Ovary (tissue), 9 donors: ENCODE data around the gene SRD5A3. TPM values are rescaled to one million over a fixed set of nuclear protein-coding genes. Genes with fewer than 3 reads are reported as not detected.

Experiments used
- DNase-seq, 5 donors: peaks; one replicate each; pipeline ENCODE4 v3.0.0-alpha.2; 2019 to 2020
- H3K27ac ChIP-seq, 2 donors: fragments of 200-600 bp; one replicate each; pipeline versions ENCODE4 v1.5.1 to v1.8.0; 2019 to 2022
- H3K27me3 ChIP-seq: fragments of 200-600 bp; one replicate; pipeline ENCODE4 v1.8.0; 2022
- H3K36me3 ChIP-seq: fragments of 200-600 bp; sonication (generic); one replicate; pipeline ENCODE4 v1.5.1; 2019
- H3K4me1 ChIP-seq: one replicate; pipeline ENCODE4 v1.8.1; 2013; ENCODE audit warnings: mild to moderate bottlenecking, moderate library complexity; ENCODE audit not compliant: insufficient read depth
- H3K4me3 ChIP-seq: fragments of 200-600 bp; sonication (generic); one replicate; pipeline ENCODE4 v1.5.1; 2017
- H3K9me3 ChIP-seq, 2 donors: fragments of 200-600 bp in 1 of 2; sonication (generic) in 1 of 2; one replicate each; pipeline versions ENCODE4 v1.5.1 to v1.8.1; 2013 to 2019; ENCODE audit warnings: mild to moderate bottlenecking in 1 of 2, moderate library complexity in 1 of 2
- CTCF ChIP-seq, 3 donors: fragments of 450-650 bp in 2 of 3; fragments of 200-600 bp in 1 of 3; IDR thresholded peaks; one replicate each; pipeline versions ENCODE4 v1.5.1 to v1.8.0; 2016 to 2022; ENCODE audit warnings: antibody characterized with exemption in 3 of 3, mild to moderate bottlenecking in 1 of 3
- EP300 ChIP-seq: sonication (generic); formaldehyde crosslinking; IDR thresholded peaks from one replicate; pipeline ENCODE4 v1.6.1; 2017; ENCODE audit warnings: antibody characterized with exemption
- POLR2A ChIP-seq: fragments of 450-650 bp; IDR thresholded peaks from one replicate; pipeline ENCODE4 v1.6.1; 2017; ENCODE audit warnings: antibody characterized with exemption, mild to moderate bottlenecking, moderate library complexity
- WGBS, 3 donors: extraction: QIAGEN DNeasy Blood & Tissue Kit in 1 of 3; methylation state at CpG; one replicate each; pipeline versions ENCODE4 v1.1.5 to v1.1.7; 2013 to 2017; 5-methylcytosine and 5-hydroxymethylcytosine counted together
- intact Hi-C, 4 donors: fragments of 100-400 bp; cut with DNase I; formaldehyde crosslinking; loops; one replicate each; pipeline versions ENCODE4 v1.11.0 to v1.15.1; 2022 to 2023
- polyA plus RNA-seq, 2 donors: library from polyadenylated mRNA; stranded (reverse); fragments of 200-250 nt in 1 of 2; fragments of 350-450 nt in 1 of 2; fragmentation: Illumina TruSeq in 1 of 2; extraction: RNeasy Lipid Tissue Mini Kit (QIAGEN cat#74804) in 1 of 2; gene quantifications; one replicate each; pipeline ENCODE4 v1.2.3, GENCODE V29; 2013 to 2014
- total RNA-seq, 7 donors: library from RNA; depleted of rRNA in 2 of 7; stranded (reverse); fragments of >200 nt in 2 of 7; fragmentation: NEBNext Ultra II Directional in 3 of 7; extraction: Animal tissue kit (Norgen Biotek cat#: 25700) in 3 of 7; gene quantifications; one replicate each; pipeline versions ENCODE4 v1.1.0 to v1.2.4, GENCODE V29; 2016 to 2023
- donor health status: DM: no; HTN: no; CAD: no; lungs with moderate emphysema.
- donor health status: DM: no; HTN: no; CAD: no.
- donor health status: Bipolar disorder and iron deficiency.
- donor health status: DM: yes; HTN: yes; CAD: no.
- donor health status: DM: no; HTN: no; CAD: no.
- donor health status: DM: yes; HTN: yes; CAD: no.

The SRD5A3 gene
- total and polyA plus RNA-seq, 9 donors = 1.2 to 12.3 (median 2.9) TPM

GRCh38 chr4:55397520-55398321 is 51.7 kb downstream of the SRD5A3 start:
- intact Hi-C loops = loop anchor here in 1 of 4 donors (2.0 to 5.0 kb wide), 2 partner anchors 50 to 149 kb away; partner anchors contain the start of genes CLOCK and SRD5A3
- H3K4me1 ChIP-seq = peaks cover 5% of the 10 kb centered on the region
- peak overlapping the region; percentile 85 for H3K4me3 ChIP-seq
- no peaks in the 10 kb centered on the region for H3K9me3 ChIP-seq
- peak overlapping the region; percentile 58 to 95 for H3K27ac ChIP-seq
- no peak for DNase-seq
- H3K36me3 ChIP-seq = no peaks in the 10 kb centered on the region
- 16 to 26% (median 23%) methylated on average over 15 of the region's 15 CpGs for WGBS, 3 donors
- TF ChIP-seq POLR2A (no peak), EP300 (peak; percentile 24)
- H3K27me3 ChIP-seq = no peaks in the 10 kb centered on the region

- TF ChIP-seq POLR2A (no peak), CTCF (IDR thresholded peaks at IDR 0.05) (no peak), EP300 (no peak)
Measured at GRCh38 chr4:55398461-55398860, 52.4 kb downstream of the SRD5A3 start.

GRCh38 chr4:55398966-55399365 is 52.9 kb downstream of the SRD5A3 start:
- no peak for DNase-seq
- WGBS, 3 donors = 42 to 48% (median 46%) methylated on average over 3 of the region's 3 CpGs
- Histone ChIP-seq H3K27ac (no peak overlapping the region), H3K4me3 (no peak overlapping the region), H3K4me1 (peaks cover 5% of the 10 kb centered on the region), H3K27me3 (no peaks in the 10 kb centered on the region), H3K9me3 (no peaks in the 10 kb centered on the region), H3K36me3 (no peaks in the 10 kb centered on the region)
- intact Hi-C loops = loop anchor here in 1 of 4 donors (5.0 kb wide), 1 partner anchor 52 kb away; the partner anchor contains the start of gene SRD5A3
- TF ChIP-seq POLR2A = no peak
- TF ChIP-seq CTCF (IDR thresholded peaks at IDR 0.05) = no peak
- TF ChIP-seq EP300 = no peak

More at GRCh38 chr4:55398461-55398860, 52.4 kb downstream of the SRD5A3 start:
- H3K27ac ChIP-seq = peak overlapping the region in 1 of 2 donors; percentile 95
- no peaks in the 10 kb centered on the region for H3K9me3 ChIP-seq
- intact Hi-C loops = loop anchor here in 1 of 4 donors (5.0 kb wide), 1 partner anchor 51 kb away; the partner anchor contains the start of gene SRD5A3
- DNase-seq = no peak
- WGBS, 3 donors = 8 to 28% (median 27%) methylated on average over 1 of the region's 1 CpG
- peak overlapping the region; percentile 85 for H3K4me3 ChIP-seq
- no peaks in the 10 kb centered on the region for H3K36me3 ChIP-seq
- peaks cover 5% of the 10 kb centered on the region for H3K4me1 ChIP-seq
- no peaks in the 10 kb centered on the region for H3K27me3 ChIP-seq

- TF ChIP-seq POLR2A (no peak), EP300 (no peak), CTCF (IDR thresholded peaks at IDR 0.05) (no peak)
- intact Hi-C loops = loop anchor here in 1 of 4 donors (5.0 kb wide), 1 partner anchor 52 kb away; the partner anchor contains the start of gene SRD5A3
- H3K27ac ChIP-seq = no peak overlapping the region
Measured at GRCh38 chr4:55399581-55399980, 53.5 kb downstream of the SRD5A3 start.

GRCh38 chr4:55405073-55405472 is 59.0 kb downstream of the SRD5A3 start:
- no peaks in the 10 kb centered on the region for H3K36me3 ChIP-seq
- H3K9me3 ChIP-seq = no peaks in the 10 kb centered on the region
- H3K27me3 ChIP-seq = no peaks in the 10 kb centered on the region
- DNase-seq = no peak
- H3K4me3 ChIP-seq = no peak overlapping the region
- TF ChIP-seq EP300 = no peak
- TF ChIP-seq CTCF (IDR thresholded peaks at IDR 0.05) = no peak
- no peak for TF ChIP-seq POLR2A
- intact Hi-C loops = no loop called here
- H3K27ac ChIP-seq = no peak overlapping the region
- peaks cover 2% of the 10 kb centered on the region for H3K4me1 ChIP-seq
- WGBS, 3 donors = 91 to 95% (median 93%) methylated on average over 3 of the region's 3 CpGs

More at GRCh38 chr4:55399581-55399980, 53.5 kb downstream of the SRD5A3 start:
- H3K9me3 ChIP-seq = no peaks in the 10 kb centered on the region
- H3K27me3 ChIP-seq = no peaks in the 10 kb centered on the region
- 60 to 72% (median 68%) methylated on average over 1 of the region's 1 CpG for WGBS, 3 donors
- H3K4me1 ChIP-seq = peaks cover 5% of the 10 kb centered on the region
- no peak for DNase-seq
- H3K36me3 ChIP-seq = no peaks in the 10 kb centered on the region
- H3K4me3 ChIP-seq = no peak overlapping the region
